SK-N-SH (cell line): ENCODE results near the gene CACNA1G. TPM values are rescaled to one million over a fixed set of nuclear protein-coding genes. Genes with fewer than 3 reads are reported as not detected.

Experiments
- CTCF ChIA-PET: fragments of 300-600, 350-600 bp; formaldehyde crosslinking; extraction: SDS; loops from one replicate; lab custom pipeline; 2021; lab: Yijun Ruan, JAX
- POLR2A ChIA-PET: fragments of 350-600 bp; sonication (Branson Sonifier 250); formaldehyde crosslinking; extraction: SDS; loops from one replicate; lab custom pipeline; 2020; ENCODE audit warnings: antibody characterized with exemption, inconsistent platforms; lab: Yijun Ruan, JAX
- DNase-seq: peaks from one replicate; pipeline ENCODE4 v3.0.0; 2012
- H2AFZ ChIP-seq: fragments of 200-600 bp; sonication (generic); 2 replicates; pipeline ENCODE4 v1.8.1; 2016; ENCODE audit warnings: antibody characterized with exemption, mild to moderate bottlenecking, low read depth
- H3F3A ChIP-seq: fragments of 200-600 bp; sonication (generic); replicated peaks from 2 replicates; pipeline ENCODE3; 2016; ENCODE audit warnings: antibody characterized with exemption, mild to moderate bottlenecking; ENCODE audit not compliant: insufficient read depth
- H3K27ac ChIP-seq, 2 experiments: fragments of 200-500 bp in 1 of 2; fragments of 200-600 bp in 1 of 2; sonication (Bioruptor generic) in 1 of 2; sonication (generic), shearing (Covaris generic) in 1 of 2; 2 replicates each; pipeline versions ENCODE4 v1.5.1 to v1.6.1; 2014 to 2016; ENCODE audit warnings: low read depth in 2 of 2, inconsistent platforms in 1 of 2, low read length in 1 of 2, mild to moderate bottlenecking in 1 of 2, mixed read lengths in 1 of 2
- H3K27me3 ChIP-seq: fragments of 200-600 bp; sonication (generic), shearing (Covaris generic); 2 replicates; pipeline ENCODE4 v1.6.1; 2016; ENCODE audit warnings: mixed run types; ENCODE audit not compliant: insufficient read depth
- H3K36me3 ChIP-seq, 2 experiments: fragments of 200-500 bp in 1 of 2; fragments of 200-600 bp in 1 of 2; sonication (Bioruptor generic) in 1 of 2; sonication (generic) in 1 of 2; replicated peaks in 1 of 2; 2 replicates each; pipeline versions ENCODE3 to v1.5.1; 2014 to 2016; ENCODE audit warnings: low read length in 1 of 2, mild to moderate bottlenecking in 1 of 2; ENCODE audit not compliant: insufficient read depth in 2 of 2, control insufficient read depth in 1 of 2
- H3K4me1 ChIP-seq, 2 experiments: fragments of 200-500 bp in 1 of 2; fragments of 200-600 bp in 1 of 2; sonication (Bioruptor generic) in 1 of 2; sonication (generic), shearing (Covaris generic) in 1 of 2; 2 replicates each; pipeline versions ENCODE4 v1.5.1 to v1.6.1; 2014 to 2016; ENCODE audit warnings: low read depth in 1 of 2, low read length in 1 of 2, mixed run types in 1 of 2; ENCODE audit not compliant: insufficient read depth in 2 of 2, control insufficient read depth in 1 of 2
- H3K4me2 ChIP-seq: fragments of 200-600 bp; sonication (generic), shearing (Covaris generic); 2 replicates; pipeline ENCODE4 v1.6.1; 2017; ENCODE audit warnings: mixed run types
- H3K4me3 ChIP-seq, 2 experiments: fragments of 200-500 bp in 1 of 2; fragments of 200-600 bp in 1 of 2; sonication (Bioruptor generic) in 1 of 2; sonication (generic), shearing (Covaris generic) in 1 of 2; 2 replicates each; pipeline versions ENCODE4 v1.5.1 to v1.8.1; 2014 to 2016; ENCODE audit warnings: low read depth in 2 of 2, inconsistent platforms in 1 of 2, low read length in 1 of 2, mild to moderate bottlenecking in 1 of 2, mixed read lengths in 1 of 2, moderate library complexity in 1 of 2
- H3K79me2 ChIP-seq: fragments of 200-600 bp; sonication (generic); 2 replicates; pipeline ENCODE4 v1.8.1; 2017; ENCODE audit warnings: mild to moderate bottlenecking; ENCODE audit not compliant: insufficient read depth
- H3K9ac ChIP-seq: fragments of 200-600 bp; sonication (generic); 2 replicates; pipeline ENCODE4 v1.6.1; 2017; ENCODE audit warnings: mixed run types
- H3K9me2 ChIP-seq: fragments of 200-600 bp; sonication (generic); 2 replicates; pipeline ENCODE4 v1.6.1; 2017; ENCODE audit warnings: mixed run types
- H3K9me3 ChIP-seq: fragments of 200-600 bp; sonication (generic); 2 replicates; pipeline ENCODE4 v1.6.1; 2017; ENCODE audit warnings: mixed run types, mild to moderate bottlenecking, moderate library complexity
- H4K20me1 ChIP-seq: fragments of 200-600 bp; sonication (generic); 2 replicates; pipeline ENCODE4 v1.6.1; 2017; ENCODE audit warnings: mild to moderate bottlenecking, mixed run types; ENCODE audit not compliant: insufficient read depth
- CTCF ChIP-seq: fragments of 200-600 bp; sonication (generic); IDR thresholded peaks from 2 replicates; pipeline ENCODE4 v1.6.1; 2017; ENCODE audit warnings: antibody characterized with exemption, mild to moderate bottlenecking, moderate library complexity
- EP300 ChIP-seq, 2 experiments: IDR thresholded peaks; 2 replicates each; pipeline versions ENCODE4 v1.4.0 to v1.6.1; 2012; ENCODE audit warnings: borderline replicate concordance in 1 of 2, low read depth in 1 of 2, low read length in 1 of 2
- EZH2phosphoT487 ChIP-seq: fragments of 200-600 bp; sonication (generic); IDR thresholded peaks from 2 replicates; pipeline ENCODE4 v1.6.1; 2017; ENCODE audit warnings: low read depth, mixed run types, mild to moderate bottlenecking, antibody characterized with exemption, moderate library complexity, borderline replicate concordance
- FOXM1 ChIP-seq: IDR thresholded peaks from 2 replicates; pipeline ENCODE4 v1.4.0; 2012; ENCODE audit warnings: low read depth, mild to moderate bottlenecking
- GATA2 ChIP-seq: sonication (generic); formaldehyde crosslinking; IDR thresholded peaks from 2 replicates; pipeline ENCODE4 v1.5.0; 2020; ENCODE audit warnings: mild to moderate bottlenecking, missing genetic modification reagents
- JUND ChIP-seq: IDR thresholded peaks from 2 replicates; pipeline ENCODE4 v1.4.0; 2012
- MEF2A ChIP-seq: IDR thresholded peaks from 2 replicates; pipeline ENCODE4 v1.4.0; 2012; ENCODE audit warnings: low read depth, borderline replicate concordance
- NRF1 ChIP-seq: IDR thresholded peaks from 2 replicates; pipeline ENCODE4 v1.6.1; 2012; ENCODE audit warnings: low read depth, mild to moderate bottlenecking, low read length
- POLR2AphosphoS5 ChIP-seq: IDR thresholded peaks from 2 replicates; pipeline ENCODE4 v1.6.1; 2012; ENCODE audit warnings: low read depth, low read length
- RCOR1 ChIP-seq: fragments of 150-350 bp; IDR thresholded peaks from 2 replicates; pipeline ENCODE4 v1.6.1; 2017; ENCODE audit warnings: antibody characterized with exemption, low read length
- REST ChIP-seq: IDR thresholded peaks from 2 replicates; pipeline ENCODE4 v1.6.1; 2012; ENCODE audit warnings: mild to moderate bottlenecking, low read depth, low read length, moderate library complexity
- ZBTB33 ChIP-seq: IDR thresholded peaks from 2 replicates; pipeline ENCODE4 v1.4.0; 2012; ENCODE audit warnings: low read depth, borderline replicate concordance
- WGBS: methylation state at CpG from one replicate; pipeline ENCODE4 v1.1.6; 2017; ENCODE audit warnings: low lambda C conversion rate; 5-methylcytosine and 5-hydroxymethylcytosine counted together
- polyA plus RNA-seq, 3 experiments: library from polyadenylated mRNA; depleted of rRNA; stranded (reverse); fragments of >200 nt; gene quantifications; 2 replicates each; pipeline ENCODE4 v1.2.3, GENCODE V29; 2012

CACNA1G gene
- polyA plus RNA-seq, 1 of the 3 experiments (the other 2 are of a cell fraction): 0.21 TPM

GRCh38 chr17:50517011-50517410 is 43.5 kb upstream of the CACNA1G start:
- no peak for TF ChIP-seq EP300 (IDR thresholded peaks at IDR 0.05; ENCODE audit: borderline replicate concordance in 1 of 2, low read depth in 1 of 2, low read length in 1 of 2)
- TF ChIP-seq NRF1: no peak
- no peak for TF ChIP-seq GATA2 (CRISPR knock-in tag)
- TF ChIP-seq POLR2AphosphoS5: no peak
- no peak for TF ChIP-seq REST
- TF ChIP-seq MEF2A: no peak
- no peak for TF ChIP-seq JUND
- no peak for TF ChIP-seq ZBTB33
- no peak for TF ChIP-seq CTCF
- no peak for TF ChIP-seq EZH2phosphoT487
- no peak for TF ChIP-seq FOXM1
- TF ChIP-seq RCOR1: no peak
- Histone ChIP-seq H3K36me3 (no peaks in the 10 kb centered on the region), H3K4me2 (no peak overlapping the region), H3K4me1 (peaks cover 0 to 7% of the 10 kb centered on the region in 2 experiments; a peak in 1 of 4 replicates), H3K27me3 (no peaks in the 10 kb centered on the region), H3K9me3 (no peaks in the 10 kb centered on the region), H3F3A (no peaks in the 10 kb centered on the region), H3K79me2 (no peaks in the 10 kb centered on the region), H3K4me3 (no peak overlapping the region), H3K9ac (no peak overlapping the region), H2AFZ (no peak overlapping the region), H3K9me2 (no peaks in the 10 kb centered on the region), H4K20me1 (no peaks in the 10 kb centered on the region), H3K27ac (no peak overlapping the region)
- POLR2A ChIA-PET: no interaction called here
- WGBS: 88% methylated on average over 4 of the region's 4 CpGs
- CTCF ChIA-PET: interaction anchor here (1.2 to 5.0 kb wide), 6 partner anchors 10 to 38 kb away, joined by 3 to 26 read pairs (median 5); no protein-coding TSS in a partner anchor
- no peak for DNase-seq
